CD4-positive, CD25-positive, alpha-beta regulatory T cell (primary cell): ENCODE results near the gene PRKCA. TPM values are rescaled to one million over a fixed set of nuclear protein-coding genes. Genes with fewer than 3 reads are reported as not detected.

Source experiments
- ATAC-seq, 2 donors: fragments of 150-1000 bp; cut with Tn5 transposase; one replicate each; pipeline ENCODE4 v1.10.0; 2021; ENCODE audit warnings: low read depth in 2 of 2, moderate number of reproducible peaks in 2 of 2, moderate library complexity in 1 of 2
- DNase-seq, 3 donors: peaks; one replicate each; pipeline versions ENCODE4 v3.0.0 to v3.0.0-alpha.2; 2012 to 2022; ENCODE audit warnings: mixed read lengths in 1 of 3
- H3K27ac ChIP-seq: one replicate; pipeline ENCODE4 v1.7.0; 2013; ENCODE audit warnings: mild to moderate bottlenecking, low read length; ENCODE audit not compliant: insufficient read depth, poor library complexity, severe bottlenecking
- H3K27me3 ChIP-seq: one replicate; pipeline ENCODE4 v1.7.0; 2013; ENCODE audit warnings: low read length; ENCODE audit not compliant: control insufficient read depth, insufficient read depth
- H3K36me3 ChIP-seq: one replicate; pipeline ENCODE4 v1.7.0; 2013; ENCODE audit warnings: mild to moderate bottlenecking, low read length, moderate library complexity; ENCODE audit not compliant: control insufficient read depth, insufficient read depth
- H3K4me1 ChIP-seq: 2 replicates; pipeline ENCODE4 v1.7.0; 2013; ENCODE audit warnings: mild to moderate bottlenecking, low read length; ENCODE audit not compliant: insufficient read depth, control insufficient read depth, poor library complexity, severe bottlenecking
- H3K4me3 ChIP-seq: one replicate; pipeline ENCODE4 v1.7.0; 2013; ENCODE audit warnings: low read depth, mild to moderate bottlenecking, low read length, moderate library complexity
- H3K9me3 ChIP-seq, 2 experiments: 1 replicate in 1 of 2; 2 replicates in 1 of 2; pipeline ENCODE4 v1.7.0; 2013; ENCODE audit warnings: low read length in 2 of 2, mild to moderate bottlenecking in 1 of 2, moderate library complexity in 1 of 2; ENCODE audit not compliant: control insufficient read depth in 2 of 2
- H3K27ac Mint-ChIP-seq, 3 donors: one replicate each; pipeline ENCODE4 v1.8.0; 2020 to 2022; ENCODE audit warnings: mild to moderate bottlenecking in 3 of 3, mixed read lengths in 3 of 3, moderate library complexity in 2 of 3
- H3K27me3 Mint-ChIP-seq: one replicate; pipeline ENCODE4 v1.8.0; 2022; ENCODE audit warnings: mild to moderate bottlenecking, mixed read lengths
- H3K36me3 Mint-ChIP-seq: one replicate; pipeline ENCODE4 v1.8.0; 2020; ENCODE audit warnings: mixed read lengths
- H3K4me1 Mint-ChIP-seq, 4 donors: one replicate each; pipeline ENCODE4 v1.8.0; 2020 to 2022; ENCODE audit warnings: mixed read lengths in 4 of 4, mild to moderate bottlenecking in 1 of 4
- H3K4me3 Mint-ChIP-seq, 4 donors: one replicate each; pipeline ENCODE4 v1.8.0; 2020 to 2022; ENCODE audit warnings: mild to moderate bottlenecking in 4 of 4, mixed read lengths in 4 of 4, moderate library complexity in 3 of 4
- H3K9me3 Mint-ChIP-seq, 7 donors: one replicate each; pipeline ENCODE4 v1.8.0; 2020 to 2022; ENCODE audit warnings: mixed read lengths in 7 of 7, mild to moderate bottlenecking in 3 of 7, moderate library complexity in 2 of 7
- polyA plus RNA-seq, 4 donors: library from polyadenylated mRNA; unstranded; fragments of 300-500 nt; fragmentation: Illumina TruSeq; gene quantifications; one replicate each; pipeline ENCODE4 v1.2.3, GENCODE V29; 2021
- total RNA-seq: library from RNA; stranded (reverse); gene quantifications from one replicate; pipeline ENCODE4 v1.2.3, GENCODE V29; 2022

PRKCA gene
- total and polyA plus RNA-seq, 5 donors from 2014 or later: 0.60 to 84.0 (median 2.0) TPM

DNA sequence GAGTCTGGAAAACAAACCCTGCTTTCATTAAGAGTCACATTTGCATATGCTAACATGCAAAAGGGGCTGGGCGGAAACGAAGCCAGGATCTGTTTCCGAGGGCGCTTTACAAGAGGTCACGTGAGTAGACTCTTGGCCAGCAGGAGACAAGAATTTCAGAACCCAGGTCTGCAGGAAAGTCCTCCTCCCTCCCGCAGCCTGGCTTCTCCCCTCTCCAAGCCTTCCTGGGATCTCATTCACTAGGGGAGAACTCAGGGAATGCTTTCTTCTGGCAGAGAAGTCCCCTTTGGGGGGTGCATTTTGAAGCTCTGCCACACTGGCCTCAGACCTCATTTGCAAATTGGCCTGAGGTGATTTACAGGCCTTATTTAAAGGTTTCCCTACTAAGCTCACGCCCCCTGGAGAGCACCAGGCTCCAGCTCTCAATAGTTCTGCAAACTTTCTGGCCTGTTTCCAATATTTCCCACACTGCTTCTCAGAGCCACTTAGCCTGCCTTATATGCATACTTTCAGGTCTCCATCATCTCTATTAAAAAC lies 475.3 kb downstream of the PRKCA start:
- Mint-ChIP-seq H3K36me3 (peaks cover 35% of the 10 kb centered on the region), H3K27me3 (no peaks in the 10 kb centered on the region), H3K4me1 (peaks cover 0 to 3% (median 0%) of the 10 kb centered on the region in 4 donors), H3K9me3 (peaks cover 0 to 1% (median 0%) of the 10 kb centered on the region in 7 donors), H3K4me3 (no peak overlapping the region), H3K27ac (no peak overlapping the region)
- no peak for ATAC-seq
- Histone ChIP-seq H3K9me3 (no peaks in the 10 kb centered on the region), H3K4me3 (no peak overlapping the region), H3K36me3 (peaks cover 17% of the 10 kb centered on the region), H3K27me3 (no peaks in the 10 kb centered on the region), H3K4me1 (no peaks in the 10 kb centered on the region), H3K27ac (no peak overlapping the region)
- no peak for DNase-seq

DNA sequence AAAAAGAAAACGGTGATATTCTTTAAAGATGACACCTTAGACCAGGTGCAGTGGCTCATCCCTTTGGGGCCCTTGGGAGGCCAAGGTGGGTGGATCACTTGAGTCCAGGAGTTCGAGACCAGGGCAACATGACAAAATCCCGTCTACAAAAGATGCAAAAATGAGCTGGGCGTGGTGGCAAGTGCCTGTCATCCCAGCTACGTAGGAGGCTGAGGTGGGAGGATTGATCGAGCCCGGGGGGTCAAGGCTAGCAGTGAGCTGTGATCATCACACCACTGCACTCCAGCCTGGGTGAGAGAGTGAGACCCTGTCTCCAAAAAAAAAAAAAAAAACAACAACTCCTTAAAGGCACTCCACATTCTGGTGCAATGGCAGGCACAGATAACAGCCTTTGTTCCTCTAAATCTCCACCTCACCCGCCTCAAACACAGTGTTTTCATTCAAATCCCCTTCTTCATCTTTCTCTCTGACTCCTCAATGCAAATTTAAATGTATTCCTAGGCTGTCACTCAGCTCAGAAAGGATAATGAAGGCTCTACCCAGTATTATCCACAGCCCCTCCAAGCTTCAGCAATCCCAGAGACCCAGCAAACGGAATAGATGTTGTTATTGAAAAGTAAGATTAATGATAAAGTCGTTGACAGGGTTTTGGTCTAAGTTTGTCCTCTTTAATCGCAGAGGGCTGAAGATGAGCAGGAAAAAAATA lies 476.3 kb downstream of the PRKCA start:
- Mint-ChIP-seq H3K9me3 (peaks cover 0 to 1% (median 0%) of the 10 kb centered on the region in 7 donors), H3K36me3 (peaks cover 34% of the 10 kb centered on the region), H3K4me3 (no peak overlapping the region), H3K27me3 (no peaks in the 10 kb centered on the region), H3K27ac (no peak overlapping the region), H3K4me1 (peaks cover 0 to 3% (median 0%) of the 10 kb centered on the region in 4 donors)
- ATAC-seq (no peak), DNase-seq (no peak)
- Histone ChIP-seq H3K27me3 (no peaks in the 10 kb centered on the region), H3K4me1 (no peaks in the 10 kb centered on the region), H3K4me3 (no peak overlapping the region), H3K27ac (no peak overlapping the region), H3K9me3 (no peaks in the 10 kb centered on the region), H3K36me3 (peaks cover 16% of the 10 kb centered on the region)

DNA sequence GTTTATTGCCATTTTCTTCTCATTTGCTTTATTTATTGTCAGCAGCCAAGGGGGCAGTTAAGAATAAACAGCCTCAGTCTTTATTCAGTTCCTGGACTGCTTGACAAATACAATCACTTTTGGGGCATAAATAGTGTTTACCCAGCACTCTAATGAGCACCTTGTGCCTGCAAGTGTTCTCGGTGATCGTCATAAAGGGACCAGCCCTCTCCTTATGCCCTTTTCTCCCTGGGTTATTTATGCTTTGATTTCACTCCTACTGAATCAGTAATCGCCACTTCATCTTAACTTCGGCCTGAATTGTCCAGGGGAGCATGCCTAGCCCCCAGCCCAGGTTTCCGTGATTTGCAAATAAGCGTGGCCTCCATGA lies 476.8 kb downstream of the PRKCA start:
- H3K27ac ChIP-seq: no peak overlapping the region
- DNase-seq (no peak), ATAC-seq (no peak)
- no peaks in the 10 kb centered on the region for H3K4me1 ChIP-seq
- Mint-ChIP-seq H3K36me3 (peaks cover 29% of the 10 kb centered on the region), H3K27ac (no peak overlapping the region), H3K9me3 (peaks cover 0 to 1% (median 0%) of the 10 kb centered on the region in 7 donors), H3K4me3 (no peak overlapping the region), H3K4me1 (peaks cover 0 to 3% (median 0%) of the 10 kb centered on the region in 4 donors), H3K27me3 (no peaks in the 10 kb centered on the region)
- H3K4me3 ChIP-seq: no peak overlapping the region
- H3K27me3 ChIP-seq: no peaks in the 10 kb centered on the region
- H3K36me3 ChIP-seq: peaks cover 11% of the 10 kb centered on the region
- no peaks in the 10 kb centered on the region for H3K9me3 ChIP-seq

DNA sequence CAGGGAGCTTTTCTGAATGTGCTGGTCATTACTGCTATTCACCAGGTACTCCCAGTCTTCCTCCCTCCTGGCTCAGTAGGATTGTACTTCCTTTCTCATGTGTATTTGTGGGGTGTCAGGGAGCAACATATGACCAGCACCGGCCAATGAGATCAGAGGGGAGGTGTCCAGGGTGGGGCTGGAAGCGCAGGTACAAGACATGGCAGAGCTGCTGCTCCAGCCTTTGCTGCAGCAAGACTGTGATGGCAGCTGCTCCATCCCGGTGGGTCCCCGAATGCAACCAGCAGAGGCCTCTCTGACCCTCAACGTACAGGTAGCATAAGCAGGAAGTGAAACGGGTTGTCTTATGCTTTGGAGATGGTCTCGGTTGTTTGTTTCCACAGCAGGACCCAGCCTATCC lies 478.7 kb downstream of the PRKCA start:
- ATAC-seq (no peak), DNase-seq (no peak)
- Mint-ChIP-seq H3K4me3 (no peak overlapping the region), H3K9me3 (no peaks in the 10 kb centered on the region), H3K36me3 (peaks cover 16% of the 10 kb centered on the region), H3K4me1 (no peaks in the 10 kb centered on the region), H3K27ac (no peak overlapping the region), H3K27me3 (no peaks in the 10 kb centered on the region)
- no peak overlapping the region for H3K4me3 ChIP-seq
- no peaks in the 10 kb centered on the region for H3K4me1 ChIP-seq
- H3K27me3 ChIP-seq: no peaks in the 10 kb centered on the region
- H3K9me3 ChIP-seq: no peaks in the 10 kb centered on the region
- peaks cover 3% of the 10 kb centered on the region for H3K36me3 ChIP-seq
- no peak overlapping the region for H3K27ac ChIP-seq

DNA sequence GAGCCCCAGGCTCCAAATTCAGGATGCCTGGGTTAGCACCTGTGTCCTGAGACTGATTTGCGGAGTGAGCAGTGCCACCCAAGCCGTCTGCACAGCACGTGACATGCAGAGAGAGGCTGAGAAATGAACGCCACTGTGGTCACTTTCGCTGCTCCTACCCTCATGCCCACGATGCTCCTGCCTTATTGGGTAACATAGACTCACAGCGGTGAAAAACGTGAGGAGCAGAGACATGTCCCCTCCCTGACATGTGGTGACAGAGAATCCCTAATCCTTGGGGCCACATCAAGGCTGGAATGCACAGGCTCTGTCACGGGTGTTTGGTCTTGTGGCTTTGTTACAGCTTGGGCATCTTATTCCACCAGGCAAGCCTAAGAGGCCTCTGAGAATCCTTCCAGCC lies 480.4 kb downstream of the PRKCA start:
- no peaks in the 10 kb centered on the region for H3K4me1 ChIP-seq
- Mint-ChIP-seq H3K9me3 (no peaks in the 10 kb centered on the region), H3K4me1 (no peaks in the 10 kb centered on the region), H3K36me3 (peaks cover 29% of the 10 kb centered on the region), H3K27me3 (no peaks in the 10 kb centered on the region), H3K27ac (no peak overlapping the region), H3K4me3 (no peak overlapping the region)
- H3K27me3 ChIP-seq: no peaks in the 10 kb centered on the region
- no peaks in the 10 kb centered on the region for H3K9me3 ChIP-seq
- no peak overlapping the region for H3K4me3 ChIP-seq
- peaks cover 16% of the 10 kb centered on the region for H3K36me3 ChIP-seq
- H3K27ac ChIP-seq: no peak overlapping the region
- ATAC-seq (no peak), DNase-seq (no peak)

DNA sequence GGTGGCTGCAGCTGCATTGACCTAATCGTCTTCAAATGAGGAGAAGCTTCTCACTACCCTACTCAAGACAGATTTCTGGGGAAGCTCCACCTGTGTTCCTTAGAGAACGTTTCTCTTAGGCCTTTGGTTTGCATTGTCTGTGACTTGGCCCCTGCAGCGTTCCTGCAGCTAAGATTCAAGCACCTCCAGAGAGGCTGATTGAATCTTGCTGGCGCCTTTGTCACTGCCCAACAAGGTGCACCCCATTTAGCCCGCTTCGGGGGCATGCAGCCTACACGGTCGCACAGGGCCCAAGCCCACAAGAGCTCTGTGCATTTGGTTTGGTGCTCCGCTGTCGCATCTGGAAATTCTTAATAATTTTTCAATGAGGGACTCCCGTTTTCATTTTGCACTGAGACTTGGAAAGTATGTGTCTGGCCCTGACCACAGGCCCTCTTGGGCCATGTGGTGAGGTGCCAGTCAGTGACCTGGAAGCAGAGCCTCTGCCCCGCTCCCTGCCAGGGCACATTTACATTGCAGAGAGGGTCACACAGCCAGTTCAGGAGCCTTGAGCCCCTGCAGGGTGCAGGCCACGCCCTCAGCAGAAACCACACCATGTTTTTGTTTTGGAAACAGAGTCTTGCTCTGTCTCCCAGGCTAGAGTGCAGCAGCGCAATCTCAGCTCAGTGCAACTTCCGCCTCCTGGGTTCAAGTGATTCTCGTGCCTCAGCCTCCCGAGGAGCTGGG lies 481.4 kb downstream of the PRKCA start:
- Mint-ChIP-seq H3K9me3 (no peaks in the 10 kb centered on the region), H3K27ac (no peak overlapping the region), H3K36me3 (peaks cover 37% of the 10 kb centered on the region), H3K27me3 (no peaks in the 10 kb centered on the region), H3K4me3 (no peak overlapping the region), H3K4me1 (no peaks in the 10 kb centered on the region)
- Histone ChIP-seq H3K27me3 (no peaks in the 10 kb centered on the region), H3K4me3 (no peak overlapping the region), H3K4me1 (no peaks in the 10 kb centered on the region), H3K27ac (no peak overlapping the region), H3K9me3 (no peaks in the 10 kb centered on the region), H3K36me3 (peaks cover 25% of the 10 kb centered on the region)
- ATAC-seq (no peak), DNase-seq (no peak)

DNA sequence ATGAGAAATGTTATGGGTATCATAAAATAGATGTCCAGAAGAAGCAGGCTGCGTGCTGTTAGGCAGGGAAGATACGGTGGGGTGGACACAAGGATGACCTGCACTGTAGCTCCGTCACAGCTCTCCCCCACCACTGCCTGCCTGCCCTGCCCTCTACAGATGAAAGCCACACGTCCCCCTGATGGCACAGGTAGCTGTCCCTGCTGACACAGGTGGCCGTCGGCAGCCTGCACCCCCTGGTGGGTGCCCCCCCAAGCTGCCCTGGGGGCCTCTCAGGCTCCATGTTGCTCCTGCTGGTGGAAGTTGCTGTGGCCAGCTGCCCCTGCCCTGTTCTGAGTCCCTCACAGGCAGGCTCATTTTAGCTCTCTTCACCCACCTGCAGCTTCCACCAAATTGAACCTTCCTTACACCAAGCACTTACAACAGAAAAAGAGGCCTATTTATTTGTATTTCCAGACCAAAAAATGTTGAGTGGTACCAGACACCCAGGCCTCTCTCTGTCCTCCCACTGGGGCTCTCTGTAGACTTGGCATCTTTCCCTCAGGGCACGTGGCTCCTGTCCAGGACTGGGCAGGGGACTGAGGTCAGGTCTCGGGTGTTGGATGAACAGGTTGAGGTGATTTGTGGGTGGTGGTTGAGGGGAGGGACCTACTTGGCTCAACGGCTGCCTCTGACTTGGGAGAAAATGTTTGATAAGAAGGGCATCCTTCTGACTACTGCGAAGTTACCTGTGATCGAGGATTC lies 482.4 kb downstream of the PRKCA start:
- H3K4me1 ChIP-seq: no peaks in the 10 kb centered on the region
- no peaks in the 10 kb centered on the region for H3K27me3 ChIP-seq
- H3K4me1 Mint-ChIP-seq: no peaks in the 10 kb centered on the region
- no peaks in the 10 kb centered on the region for H3K9me3 Mint-ChIP-seq
- H3K27me3 Mint-ChIP-seq: no peaks in the 10 kb centered on the region
- H3K4me3 Mint-ChIP-seq: no peak overlapping the region
- H3K4me3 ChIP-seq: no peak overlapping the region
- no peaks in the 10 kb centered on the region for H3K9me3 ChIP-seq
- DNase-seq (no peak), ATAC-seq (no peak)
- H3K27ac ChIP-seq: no peak overlapping the region
- no peak overlapping the region for H3K27ac Mint-ChIP-seq
- peaks cover 38% of the 10 kb centered on the region for H3K36me3 Mint-ChIP-seq
- peaks cover 35% of the 10 kb centered on the region for H3K36me3 ChIP-seq
